ENCODE results near the gene GPR132.
A peak's percentile ranks its signal among the peaks of the same experiment; 100 is the strongest.

The GPR132 gene

DNA sequence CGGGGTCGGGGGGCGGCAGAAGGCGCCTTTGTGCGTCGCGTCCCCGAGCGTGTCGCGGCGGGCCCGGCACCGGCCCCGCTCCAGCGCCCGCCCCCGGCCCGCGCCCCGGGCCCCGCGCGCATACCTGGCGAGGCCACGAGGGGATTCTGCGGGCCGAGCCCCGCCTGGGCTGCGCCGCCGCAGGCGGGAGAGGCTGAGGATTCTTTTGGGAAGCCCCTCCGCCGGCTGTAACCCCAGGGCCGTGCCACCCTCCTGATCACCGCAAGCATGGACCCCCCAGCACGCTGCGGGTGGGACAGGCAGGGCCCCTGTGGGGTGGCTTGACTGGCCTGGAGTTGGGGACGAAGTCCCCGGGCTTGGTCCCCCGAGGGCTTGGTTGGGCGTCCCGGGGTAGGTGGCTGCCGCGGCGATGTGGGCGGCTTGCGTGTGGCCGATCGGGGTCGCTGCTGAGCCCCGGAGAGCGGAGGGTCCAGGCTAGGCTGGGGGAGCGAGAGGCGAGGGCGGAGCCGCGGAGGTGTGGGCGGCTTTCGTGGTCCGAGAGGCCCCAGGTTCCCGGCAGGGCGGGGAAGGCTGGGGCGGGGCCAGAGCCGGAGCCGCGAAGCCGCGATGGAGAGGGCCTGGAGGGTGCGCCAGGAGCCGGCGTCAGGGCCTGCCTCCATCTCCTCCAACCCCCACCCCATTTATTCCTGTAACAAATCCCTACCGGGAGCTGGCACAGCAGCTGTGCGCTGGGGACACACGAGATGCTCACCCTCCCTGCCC, 28.4 kb upstream of the GPR132 start:
- Histone ChIP-seq H3K79me2 (ENCODE audit: insufficient read depth, low read length) (no peaks in the 10 kb centered on the region), H3K4me2 (ENCODE audit: low read depth, low read length, poor library complexity, severe bottlenecking) (peak overlapping the region; percentile 82), H3K4me1 (ENCODE audit: insufficient read depth, low read length, poor library complexity, severe bottlenecking) (peaks cover 18% of the 10 kb centered on the region), H3K9ac (ENCODE audit: low read depth, low read length, poor library complexity, severe bottlenecking) (peak overlapping the region; percentile 82), H3K36me3 (ENCODE audit: insufficient read depth, low read length) (no peaks in the 10 kb centered on the region), H4K20me1 (ENCODE audit: insufficient read depth, low read length, poor library complexity, severe bottlenecking) (no peaks in the 10 kb centered on the region), H3K9me2 (replicated peaks; ENCODE audit: low read depth, low read length) (no peaks in the 10 kb centered on the region), H3F3A (ENCODE audit: low read depth) (0 out of 2 replicates have a peak, but pooled peaks cover 3% of the 10 kb centered on the region), H2AFZ (ENCODE audit: low read length) (peak overlapping the region; percentile 79), H3K27me3 (ENCODE audit: insufficient read depth, low read length, poor library complexity, severe bottlenecking) (no peaks in the 10 kb centered on the region), H3K4me3 (ENCODE audit: low read length, poor library complexity, severe bottlenecking) (peak overlapping the region; percentile 84), H3K9me3 (ENCODE audit: insufficient read depth, low read depth, low read length) (no peaks in the 10 kb centered on the region)
- TF ChIP-seq EZH2phosphoT487 (IDR thresholded peaks at IDR 0.05; ENCODE audit: borderline replicate concordance) = no peak
- TF ChIP-seq CTCF (conservative IDR thresholded peaks at IDR 0.05; ENCODE audit: low read length) = peak; percentile 74

GRCh38 chr14:105093038-105093430, 27.8 kb upstream of the GPR132 start:
- peak overlapping the region; percentile 79 for H3K9ac ChIP-seq (ENCODE audit: low read depth, low read length, poor library complexity, severe bottlenecking)
- peaks cover 18% of the 10 kb centered on the region for H3K4me1 ChIP-seq (ENCODE audit: insufficient read depth, low read length, poor library complexity, severe bottlenecking)
- 0 out of 2 replicates have a peak, but pooled peaks cover 3% of the 10 kb centered on the region for H3F3A ChIP-seq (ENCODE audit: low read depth)
- H3K4me2 ChIP-seq (ENCODE audit: low read depth, low read length, poor library complexity, severe bottlenecking) = peak overlapping the region; percentile 80
- TF ChIP-seq EZH2phosphoT487 (IDR thresholded peaks at IDR 0.05; ENCODE audit: borderline replicate concordance) = no peak
- TF ChIP-seq CTCF (conservative IDR thresholded peaks at IDR 0.05; ENCODE audit: low read length) = no peak
- H3K27me3 ChIP-seq (ENCODE audit: insufficient read depth, low read length, poor library complexity, severe bottlenecking) = no peaks in the 10 kb centered on the region
- no peaks in the 10 kb centered on the region for H3K36me3 ChIP-seq (ENCODE audit: insufficient read depth, low read length)
- H2AFZ ChIP-seq (ENCODE audit: low read length) = 0 out of 2 replicates have a peak overlapping the region, but pooled peaks have one; percentile 56
- H3K9me2 ChIP-seq (replicated peaks; ENCODE audit: low read depth, low read length) = no peaks in the 10 kb centered on the region
- H4K20me1 ChIP-seq (ENCODE audit: insufficient read depth, low read length, poor library complexity, severe bottlenecking) = no peaks in the 10 kb centered on the region
- no peaks in the 10 kb centered on the region for H3K79me2 ChIP-seq (ENCODE audit: insufficient read depth, low read length)
- H3K9me3 ChIP-seq (ENCODE audit: insufficient read depth, low read depth, low read length) = no peaks in the 10 kb centered on the region
- H3K4me3 ChIP-seq (ENCODE audit: low read length, poor library complexity, severe bottlenecking) = peak overlapping the region; percentile 84

DNA sequence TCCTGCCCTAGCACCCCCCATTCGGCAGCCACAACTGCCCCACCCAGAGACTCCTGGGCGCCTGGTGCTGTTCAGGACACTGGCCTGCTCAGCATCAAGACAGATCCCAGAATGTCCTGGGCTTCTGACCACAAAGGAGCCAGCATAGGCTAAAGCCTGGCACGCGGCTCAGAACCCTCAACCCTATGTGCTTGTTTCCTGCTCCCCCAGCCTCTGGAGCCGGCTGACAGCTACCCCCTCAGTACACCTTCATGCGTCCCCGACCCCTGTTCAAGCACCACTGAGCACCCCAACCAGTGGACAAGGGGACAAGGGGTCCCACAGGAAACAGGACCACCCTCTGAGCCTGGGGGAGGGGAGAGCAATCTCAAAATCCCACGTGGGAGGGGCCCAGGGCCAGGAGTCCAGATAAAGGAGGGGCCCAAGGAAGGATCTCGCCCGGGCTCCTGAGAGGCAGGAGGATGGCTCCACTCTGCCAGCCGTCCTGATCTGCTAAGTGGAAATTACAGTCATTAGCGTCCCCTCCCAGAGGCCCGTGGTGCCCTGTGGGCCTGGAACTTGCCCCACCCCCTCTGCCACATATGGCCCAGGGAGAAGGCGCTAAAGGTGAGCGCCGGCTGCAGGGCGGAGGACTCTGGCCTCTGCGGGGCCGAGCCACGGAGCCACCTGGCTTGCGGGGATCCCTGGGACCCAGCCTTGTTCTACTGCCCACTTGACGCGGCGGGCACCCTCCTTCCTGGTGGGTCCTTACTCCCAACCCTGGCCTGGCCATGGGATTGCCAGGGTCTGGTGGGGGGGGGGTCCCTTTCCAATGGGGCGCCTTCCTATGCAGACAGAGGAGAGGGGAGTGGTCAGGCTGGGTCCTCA, 27.2 kb upstream of the GPR132 start:
- Histone ChIP-seq H3F3A (ENCODE audit: low read depth) (0 out of 2 replicates have a peak, but pooled peaks cover 3% of the 10 kb centered on the region), H3K4me2 (ENCODE audit: low read depth, low read length, poor library complexity, severe bottlenecking) (peak overlapping the region; percentile 80), H2AFZ (ENCODE audit: low read length) (0 out of 2 replicates have a peak overlapping the region, but pooled peaks have one; percentile 56), H3K4me3 (ENCODE audit: low read length, poor library complexity, severe bottlenecking) (peak overlapping the region; percentile 84), H4K20me1 (ENCODE audit: insufficient read depth, low read length, poor library complexity, severe bottlenecking) (no peaks in the 10 kb centered on the region), H3K9me2 (replicated peaks; ENCODE audit: low read depth, low read length) (no peaks in the 10 kb centered on the region), H3K79me2 (ENCODE audit: insufficient read depth, low read length) (no peaks in the 10 kb centered on the region), H3K27me3 (ENCODE audit: insufficient read depth, low read length, poor library complexity, severe bottlenecking) (no peaks in the 10 kb centered on the region), H3K9me3 (ENCODE audit: insufficient read depth, low read depth, low read length) (no peaks in the 10 kb centered on the region), H3K9ac (ENCODE audit: low read depth, low read length, poor library complexity, severe bottlenecking) (peak overlapping the region; percentile 79), H3K4me1 (ENCODE audit: insufficient read depth, low read length, poor library complexity, severe bottlenecking) (peaks cover 18% of the 10 kb centered on the region), H3K36me3 (ENCODE audit: insufficient read depth, low read length) (no peaks in the 10 kb centered on the region)
- TF ChIP-seq CTCF (conservative IDR thresholded peaks at IDR 0.05; ENCODE audit: low read length) (no peak), EZH2phosphoT487 (IDR thresholded peaks at IDR 0.05; ENCODE audit: borderline replicate concordance) (no peak)
